ENCODE measurements around the gene SMCO1. TPM values are rescaled to one million over a fixed set of nuclear protein-coding genes. Genes with fewer than 3 reads are reported as not detected.

SMCO1 gene
- total RNA-seq, 2 donors from 2014 or later = not detected

- H3K4me3 ChIP-seq = no peak overlapping the region
- no peak for DNase-seq (ENCODE audit: low spot score)
- H3K27ac ChIP-seq = no peak overlapping the region
- no peaks in the 10 kb centered on the region for H3K27me3 ChIP-seq (replicated peaks; ENCODE audit: insufficient read depth)
- TF ChIP-seq POLR2AphosphoS5 (IDR thresholded peaks at IDR 0.05) (no peak), CTCF (IDR thresholded peaks at IDR 0.05) (no peak), POLR2A (IDR thresholded peaks at IDR 0.05) (no peak)
- intact Hi-C loops (cut with DNase I) = no loop called here
- H3K9me3 ChIP-seq = no peaks in the 10 kb centered on the region
- H3K36me3 ChIP-seq = no peaks in the 10 kb centered on the region
- H3K4me1 ChIP-seq (replicated peaks) = no peaks in the 10 kb centered on the region
- WGBS = 99% methylated on average over 7 of the region's 7 CpGs
These were observed 21.9 kb downstream of the SMCO1 start for GRCh38 chr3:196493292-196493691.

- TF ChIP-seq POLR2A (IDR thresholded peaks at IDR 0.05) = no peak
- TF ChIP-seq POLR2AphosphoS5 (IDR thresholded peaks at IDR 0.05) = no peak
- no peak for TF ChIP-seq CTCF (IDR thresholded peaks at IDR 0.05)
- Histone ChIP-seq H3K27me3 (replicated peaks; ENCODE audit: insufficient read depth) (no peaks in the 10 kb centered on the region), H3K36me3 (no peaks in the 10 kb centered on the region), H3K4me1 (replicated peaks) (no peaks in the 10 kb centered on the region), H3K9me3 (no peaks in the 10 kb centered on the region), H3K27ac (no peak overlapping the region), H3K4me3 (no peak overlapping the region)
- intact Hi-C loops (cut with DNase I) = no loop called here
- DNase-seq (ENCODE audit: low spot score) = no peak
- 99% methylated on average over 2 of the region's 2 CpGs for WGBS
These were observed 23.1 kb downstream of the SMCO1 start for GRCh38 chr3:196492080-196492479.

GRCh38 chr3:196489747-196490146 lies 25.4 kb downstream of the SMCO1 start:
- TF ChIP-seq CTCF (IDR thresholded peaks at IDR 0.05) (no peak), POLR2AphosphoS5 (IDR thresholded peaks at IDR 0.05) (no peak), POLR2A (IDR thresholded peaks at IDR 0.05) (no peak)
- H3K27me3 ChIP-seq (replicated peaks; ENCODE audit: insufficient read depth) = no peaks in the 10 kb centered on the region
- WGBS = 93% methylated on average over 10 of the region's 10 CpGs
- H3K4me3 ChIP-seq = no peak overlapping the region
- intact Hi-C loops (cut with DNase I) = no loop called here
- H3K9me3 ChIP-seq = no peaks in the 10 kb centered on the region
- H3K36me3 ChIP-seq = no peaks in the 10 kb centered on the region
- no peak overlapping the region for H3K27ac ChIP-seq
- no peaks in the 10 kb centered on the region for H3K4me1 ChIP-seq (replicated peaks)
- no peak for DNase-seq (ENCODE audit: low spot score)

- TF ChIP-seq POLR2AphosphoS5 (IDR thresholded peaks at IDR 0.05) = no peak
- peak in 1 of 4 experiments; percentile 8 for TF ChIP-seq CTCF (IDR thresholded peaks at IDR 0.05)
- TF ChIP-seq POLR2A (IDR thresholded peaks at IDR 0.05) = no peak
- no peak overlapping the region for H3K4me3 ChIP-seq
- intact Hi-C loops (cut with DNase I) = no loop called here
- H3K36me3 ChIP-seq = peaks cover 0 to 6% of the 10 kb centered on the region in 2 donors
- H3K27me3 ChIP-seq (replicated peaks; ENCODE audit: insufficient read depth) = no peaks in the 10 kb centered on the region
- H3K27ac ChIP-seq = no peak overlapping the region
- 86% methylated on average over 8 of the region's 8 CpGs for WGBS
- no peak for DNase-seq (ENCODE audit: low spot score)
- no peaks in the 10 kb centered on the region for H3K4me1 ChIP-seq (replicated peaks)
- H3K9me3 ChIP-seq = no peaks in the 10 kb centered on the region
These were observed 28.9 kb downstream of the SMCO1 start for GRCh38 chr3:196486263-196486662.

- H3K4me1 ChIP-seq (replicated peaks) = no peaks in the 10 kb centered on the region
- no peak for DNase-seq (ENCODE audit: low spot score)
- TF ChIP-seq POLR2AphosphoS5 (IDR thresholded peaks at IDR 0.05) (no peak), POLR2A (IDR thresholded peaks at IDR 0.05) (no peak), CTCF (IDR thresholded peaks at IDR 0.05) (no peak)
- peaks cover 0 to 6% of the 10 kb centered on the region in 2 donors for H3K36me3 ChIP-seq
- intact Hi-C loops (cut with DNase I) = no loop called here
- H3K27ac ChIP-seq = no peak overlapping the region
- no peaks in the 10 kb centered on the region for H3K27me3 ChIP-seq (replicated peaks; ENCODE audit: insufficient read depth)
- H3K9me3 ChIP-seq = no peaks in the 10 kb centered on the region
- WGBS = 97% methylated on average over 4 of the region's 4 CpGs
- H3K4me3 ChIP-seq = no peak overlapping the region
These were observed 37.5 kb downstream of the SMCO1 start for GRCh38 chr3:196477678-196478077.
